GM21390 (cell line): ENCODE measurements around the gene L2HGDH.

Experiments
- ATAC-seq: cut with Tn5 transposase; IDR thresholded peaks from one replicate; pipeline ENCODE4 v1.9.1; 2021; ENCODE audit not compliant: unreplicated experiment

L2HGDH gene

DNA sequence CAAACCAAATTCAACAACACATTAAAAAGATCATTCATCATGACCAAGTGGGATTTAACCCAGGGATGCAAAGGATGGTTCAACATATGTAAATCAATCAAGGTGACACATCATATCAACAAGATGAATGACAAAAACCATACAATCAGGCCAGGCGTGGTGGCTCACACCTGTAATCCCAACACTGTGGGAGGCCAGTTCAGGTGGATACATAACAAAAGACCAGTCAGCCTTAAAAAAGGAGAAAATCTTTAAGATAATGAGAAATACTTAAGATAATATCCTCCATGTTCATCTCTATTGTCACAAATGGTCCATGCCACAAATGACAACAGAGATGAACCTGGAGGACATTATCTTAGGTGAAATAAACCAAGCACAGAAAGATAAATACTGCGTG lies 12.4 kb downstream of the L2HGDH start:
- ATAC-seq: no peak

- ATAC-seq: no peak
Measured at GRCh38 chr14:50290306-50290705, 21.7 kb downstream of the L2HGDH start.

DNA sequence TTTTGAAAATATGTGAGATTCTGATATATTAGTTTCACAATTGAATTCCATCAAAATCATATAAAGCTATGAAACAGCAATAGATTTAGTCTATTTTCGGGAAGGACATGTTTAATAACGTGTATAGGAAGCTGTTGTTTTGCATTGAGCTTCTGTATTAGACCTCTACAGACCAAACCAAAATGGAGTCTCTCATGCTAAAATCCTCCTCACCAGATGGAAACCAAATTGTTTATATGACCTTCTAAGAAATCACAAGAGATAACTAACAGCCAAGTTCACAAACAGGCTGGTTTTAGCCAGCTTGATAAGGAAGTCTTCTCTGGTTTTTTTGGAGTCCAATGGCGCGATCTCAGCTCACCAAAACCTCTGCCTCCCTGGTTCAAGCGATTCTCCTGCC lies 23.9 kb downstream of the L2HGDH start:
- no peak for ATAC-seq

- no peak for ATAC-seq
Measured at GRCh38 chr14:50285861-50286260, 26.2 kb downstream of the L2HGDH start.

DNA sequence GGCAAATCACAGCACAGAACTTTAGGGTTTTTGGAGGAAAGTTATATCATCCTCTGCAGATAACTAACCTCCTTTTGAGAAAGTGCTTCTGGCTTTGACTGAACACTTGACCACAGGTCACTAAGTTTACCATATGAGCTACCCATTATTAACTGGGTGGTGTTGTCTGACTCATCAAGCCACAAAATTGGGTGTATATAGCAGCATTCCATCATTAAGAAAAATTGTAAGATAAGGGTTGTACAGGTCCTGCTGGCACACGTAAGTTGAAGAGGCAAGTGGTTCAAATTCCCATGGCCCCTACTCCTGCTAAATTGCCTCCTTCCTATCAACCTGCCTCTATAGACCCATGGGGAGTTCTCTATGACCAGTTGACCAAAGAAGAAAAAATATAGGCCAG lies 39.5 kb downstream of the L2HGDH start:
- no peak for ATAC-seq

- no peak for ATAC-seq
Measured at GRCh38 chr14:50270932-50271331, 41.1 kb downstream of the L2HGDH start.

DNA sequence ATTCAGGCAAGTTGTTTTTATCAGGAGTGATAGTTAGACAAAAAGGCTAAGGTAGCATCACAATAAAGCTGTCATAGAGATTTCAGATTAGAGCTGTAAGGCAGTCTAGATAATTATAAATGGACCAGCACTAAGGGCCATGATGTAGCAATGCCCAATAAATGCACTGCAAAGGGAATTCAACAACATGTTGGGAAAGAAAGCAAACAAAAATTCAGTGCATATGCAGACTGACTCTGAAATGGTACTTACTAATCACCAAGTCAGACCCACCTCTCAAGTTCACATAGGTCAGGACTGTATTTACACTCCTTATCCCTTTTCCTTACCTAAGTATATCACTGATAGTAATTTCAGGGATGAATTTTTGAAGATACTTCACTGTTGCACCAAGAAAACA lies 47.0 kb downstream of the L2HGDH start:
- ATAC-seq: no peak

- ATAC-seq: no peak
Measured at GRCh38 chr14:50263321-50263720, 48.7 kb downstream of the L2HGDH start.

DNA sequence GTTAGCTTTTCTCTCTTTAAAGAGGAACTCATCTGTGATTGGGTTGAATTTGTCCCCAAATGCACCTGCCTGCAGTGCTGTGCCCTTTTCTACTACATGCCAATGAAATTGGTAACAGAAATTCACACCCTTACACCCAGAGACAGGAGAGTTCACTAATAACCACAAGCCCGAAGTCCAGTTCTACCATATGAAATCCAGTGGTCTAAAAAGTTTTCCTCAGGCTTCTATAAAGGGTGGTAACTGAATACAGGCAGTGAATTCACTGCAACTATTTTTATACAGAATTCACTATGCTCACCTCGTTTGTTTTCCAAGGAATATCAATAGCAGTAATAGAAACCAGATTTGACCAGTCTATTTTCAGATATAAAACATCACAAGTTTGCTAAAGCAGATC lies 49.2 kb downstream of the L2HGDH start:
- no peak for ATAC-seq

DNA sequence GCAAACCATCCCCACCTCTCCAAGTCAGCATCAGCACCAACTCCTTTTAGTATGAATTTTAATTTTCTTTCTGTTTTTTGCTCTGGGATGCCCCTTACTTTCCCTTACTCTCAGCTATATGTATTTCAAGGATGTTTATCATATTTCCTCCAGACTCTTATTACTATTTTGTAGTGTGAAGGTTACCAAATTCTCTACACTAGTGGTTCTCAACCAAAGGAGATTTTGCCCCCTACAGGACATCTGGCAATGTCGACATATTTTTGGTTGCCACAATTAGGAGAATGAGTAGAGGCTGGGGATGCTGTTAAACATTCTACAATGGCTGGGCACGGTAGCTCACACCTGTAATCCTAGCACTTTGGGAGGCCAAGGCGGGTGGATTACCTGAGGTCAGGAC lies 51.5 kb downstream of the L2HGDH start:
- no peak for ATAC-seq

GRCh38 chr14:50260072-50260471 lies 52.0 kb downstream of the L2HGDH start:
- no peak for ATAC-seq

- ATAC-seq: no peak
Measured at GRCh38 chr14:50257732-50258131, 54.3 kb downstream of the L2HGDH start.

DNA sequence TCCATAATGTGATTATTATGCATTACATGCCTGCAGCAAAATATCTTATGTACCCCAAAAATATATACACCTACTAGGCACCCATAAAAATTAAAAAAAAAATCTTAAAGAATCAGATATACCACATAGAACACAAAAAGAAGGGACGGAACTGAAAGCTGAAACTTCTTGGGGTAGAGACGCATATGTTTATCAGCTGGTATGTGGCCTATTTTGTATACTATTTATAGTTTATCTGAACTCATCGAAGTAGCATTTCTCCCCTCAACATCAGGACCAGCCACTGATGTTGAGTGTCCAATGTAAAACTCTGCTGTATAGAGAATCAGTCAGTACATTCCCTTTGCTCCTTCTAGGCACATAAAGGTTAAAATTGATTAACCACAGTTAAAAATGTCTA lies 57.8 kb downstream of the L2HGDH start:
- ATAC-seq: no peak

DNA sequence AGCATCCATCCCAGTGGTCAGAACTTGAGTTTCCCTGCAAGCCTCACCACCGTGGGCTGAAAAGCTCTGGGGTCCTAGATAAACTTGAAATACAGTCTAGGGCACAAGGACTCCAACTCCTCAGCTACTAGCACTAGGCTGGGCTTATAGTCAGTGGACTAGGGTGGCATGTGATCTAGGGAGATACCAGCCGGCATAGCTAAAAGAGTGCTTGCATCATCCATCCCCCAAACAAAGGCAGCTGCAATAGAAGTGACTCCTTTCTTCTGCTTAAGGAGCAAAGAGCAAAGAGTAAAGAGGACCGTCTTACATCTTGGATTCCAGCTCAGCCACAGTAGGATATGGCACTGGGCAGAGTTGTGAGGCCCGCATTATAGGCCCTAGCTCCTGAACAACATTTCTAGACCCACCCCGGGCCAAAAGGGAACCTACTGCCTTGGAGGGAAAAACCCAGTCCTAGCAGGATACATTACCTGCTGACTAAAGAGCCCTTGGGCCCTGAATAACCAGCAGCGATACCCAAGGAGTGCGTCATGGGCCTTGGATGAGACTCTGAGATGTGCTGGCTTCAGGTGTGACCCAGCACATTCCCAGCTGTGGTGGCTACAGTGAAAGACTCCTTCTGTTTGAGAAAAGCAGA lies 62.8 kb downstream of the L2HGDH start:
- ATAC-seq: no peak

DNA sequence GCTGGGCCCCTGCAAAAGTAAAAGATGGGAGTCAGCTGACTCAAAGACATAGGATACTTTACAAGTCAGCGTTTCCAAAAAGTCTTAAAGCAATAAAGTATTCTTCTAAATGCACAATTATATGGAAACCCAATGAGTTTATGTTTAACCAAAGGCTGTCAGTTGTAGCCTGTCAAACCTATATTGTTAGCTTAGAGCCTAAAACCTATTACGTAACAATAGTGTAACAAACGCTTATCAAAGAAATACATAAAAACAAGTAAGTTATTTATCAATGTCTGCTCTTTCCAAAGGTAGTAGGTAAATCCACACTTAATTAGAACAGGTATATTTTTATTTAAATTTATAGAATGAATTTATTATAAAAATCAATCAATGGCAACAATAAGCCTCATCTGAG lies 64.8 kb downstream of the L2HGDH start:
- ATAC-seq: no peak

- ATAC-seq: no peak
Measured at GRCh38 chr14:50242566-50243310, 69.3 kb downstream of the L2HGDH start.

DNA sequence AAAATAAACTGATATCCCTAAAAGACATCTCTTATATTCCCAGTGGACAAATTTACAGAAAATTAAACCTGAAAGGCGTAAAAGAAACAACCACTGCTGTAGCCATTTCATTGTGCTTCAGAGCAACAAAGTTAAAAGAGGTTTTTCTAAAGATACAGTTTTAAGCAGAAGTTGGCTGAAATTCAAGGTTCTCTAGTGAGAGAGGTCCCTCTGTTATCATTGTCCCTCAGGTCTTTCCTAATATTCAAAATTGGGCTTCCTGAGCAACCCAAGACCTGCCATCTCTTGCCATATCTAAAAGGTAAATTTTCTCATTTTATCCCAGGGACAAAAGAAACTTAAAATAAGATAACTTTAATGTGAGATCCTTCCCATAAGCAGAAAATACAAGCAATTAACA lies 69.9 kb downstream of the L2HGDH start:
- no peak for ATAC-seq

- ATAC-seq: no peak
Measured at GRCh38 chr14:50237427-50237826, 74.6 kb downstream of the L2HGDH start.

DNA sequence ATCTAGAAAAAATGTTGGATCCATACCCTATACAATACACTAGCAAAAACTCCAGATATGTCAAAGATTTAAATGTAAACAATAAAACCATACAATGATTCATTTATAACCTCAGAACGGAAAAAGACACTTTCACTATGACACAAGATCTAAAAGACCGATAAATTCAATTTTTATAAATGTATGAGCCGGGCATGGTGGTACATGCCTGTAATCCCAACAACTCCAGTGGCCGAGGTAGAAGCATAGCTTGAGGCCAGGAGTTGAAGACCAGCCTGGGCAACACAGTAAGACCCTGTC lies 78.1 kb downstream of the L2HGDH start:
- no peak for ATAC-seq

DNA sequence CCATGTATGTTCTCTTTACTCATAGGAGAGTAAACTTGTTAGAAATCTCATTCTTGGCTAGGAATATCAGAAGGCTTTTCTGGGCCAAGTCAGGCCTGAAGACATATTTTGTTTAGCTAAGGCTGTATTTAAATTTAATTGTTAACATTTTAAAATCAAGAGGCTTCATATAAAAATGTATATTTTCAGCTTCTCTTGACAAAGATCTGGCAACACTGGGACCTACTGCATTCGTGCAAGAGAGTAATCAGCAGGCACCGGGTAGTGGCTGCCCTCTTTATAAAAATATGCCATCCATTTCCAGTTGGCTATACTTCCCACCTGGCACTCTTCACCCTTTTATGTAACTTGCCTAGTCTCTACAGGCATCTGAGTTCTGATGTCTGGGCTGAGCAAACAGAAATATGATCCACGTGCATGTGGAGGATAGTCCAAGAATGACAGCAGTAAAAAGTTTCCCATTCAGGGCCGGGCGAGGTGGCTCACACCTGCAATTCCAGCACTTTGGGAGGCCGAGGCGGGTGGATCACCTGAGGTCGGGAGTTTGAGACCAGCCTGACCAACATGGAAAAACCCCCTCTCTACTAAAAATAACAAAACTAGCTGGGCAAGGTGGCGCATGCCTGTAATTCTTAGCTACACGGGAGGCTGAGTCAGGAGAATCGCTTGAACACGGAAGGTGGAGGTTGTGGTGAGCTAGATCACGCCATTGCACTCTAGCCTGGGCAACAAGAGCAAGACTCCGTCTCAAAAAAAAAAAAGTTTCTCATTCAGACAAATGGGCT lies 78.7 kb downstream of the L2HGDH start:
- no peak for ATAC-seq

GRCh38 chr14:50232276-50232642 lies 79.8 kb downstream of the L2HGDH start:
- no peak for ATAC-seq
